MM.1S (cell line): ENCODE measurements around the gene NBAS.

ENCODE experiments used
- EZH2 ChIP-seq: fragments of 300-600 bp; sonication (generic); optimal IDR thresholded peaks from 2 replicates; pipeline ENCODE3; 2017; ENCODE audit warnings: low read depth, mild to moderate bottlenecking, antibody characterized with exemption, low read length, mixed read lengths
- EZH2phosphoT487 ChIP-seq: fragments of 300-600 bp; sonication (generic); IDR thresholded peaks from 2 replicates; pipeline ENCODE4 v1.6.1; 2018; ENCODE audit warnings: antibody characterized with exemption, low read length
- TF ChIP-seq, protein P1 (sequence below): fragments of 300-600 bp; sonication (generic); IDR thresholded peaks from 2 replicates; pipeline ENCODE4 v1.5.1; 2016; ENCODE audit warnings: antibody characterized with exemption, low read length, mixed read lengths

DNA sequence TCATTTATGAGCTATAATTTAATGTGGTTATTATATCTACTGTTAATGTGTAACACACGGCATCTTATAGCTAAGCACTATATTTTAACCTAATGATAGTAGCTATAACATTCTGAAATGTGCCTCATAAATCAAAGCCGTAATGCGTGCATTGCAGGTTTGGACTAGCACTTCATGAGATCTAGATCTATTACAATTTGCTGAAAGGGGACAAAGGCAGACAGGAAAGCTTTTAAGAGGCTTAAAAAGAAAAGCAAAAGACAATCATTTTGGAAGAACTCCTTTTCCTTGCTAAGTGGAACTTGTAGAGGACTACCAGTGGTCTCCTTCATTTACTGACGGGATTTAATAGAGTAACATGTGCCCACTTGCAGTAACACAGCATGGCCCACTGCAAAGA, 213.1 kb downstream of the NBAS start:
- TF ChIP-seq, protein P1, sequence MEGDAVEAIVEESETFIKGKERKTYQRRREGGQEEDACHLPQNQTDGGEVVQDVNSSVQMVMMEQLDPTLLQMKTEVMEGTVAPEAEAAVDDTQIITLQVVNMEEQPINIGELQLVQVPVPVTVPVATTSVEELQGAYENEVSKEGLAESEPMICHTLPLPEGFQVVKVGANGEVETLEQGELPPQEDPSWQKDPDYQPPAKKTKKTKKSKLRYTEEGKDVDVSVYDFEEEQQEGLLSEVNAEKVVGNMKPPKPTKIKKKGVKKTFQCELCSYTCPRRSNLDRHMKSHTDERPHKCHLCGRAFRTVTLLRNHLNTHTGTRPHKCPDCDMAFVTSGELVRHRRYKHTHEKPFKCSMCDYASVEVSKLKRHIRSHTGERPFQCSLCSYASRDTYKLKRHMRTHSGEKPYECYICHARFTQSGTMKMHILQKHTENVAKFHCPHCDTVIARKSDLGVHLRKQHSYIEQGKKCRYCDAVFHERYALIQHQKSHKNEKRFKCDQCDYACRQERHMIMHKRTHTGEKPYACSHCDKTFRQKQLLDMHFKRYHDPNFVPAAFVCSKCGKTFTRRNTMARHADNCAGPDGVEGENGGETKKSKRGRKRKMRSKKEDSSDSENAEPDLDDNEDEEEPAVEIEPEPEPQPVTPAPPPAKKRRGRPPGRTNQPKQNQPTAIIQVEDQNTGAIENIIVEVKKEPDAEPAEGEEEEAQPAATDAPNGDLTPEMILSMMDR = no peak
- TF ChIP-seq EZH2 = no peak
- TF ChIP-seq EZH2phosphoT487 = no peak
